ENCODE data around the gene TCOF1.
"Not testable (repeated sequence)": the region's sequence is repeated elsewhere in the genome, so short reads cannot be mapped to it uniquely, and the experiment has no call there.

TCOF1 gene

GRCh38 chr5:150411245-150411979 lies 53.9 kb downstream of the TCOF1 start:
- no peak for TF ChIP-seq CTCF (IDR thresholded peaks at IDR 0.05; ENCODE audit: low read depth, low read length, missing control alignments)
- no peak for DNase-seq (ENCODE audit: extremely low read depth, low read depth)
- no peak overlapping the region for H3K4me3 ChIP-seq (replicated peaks; ENCODE audit: low read depth, low read length)

DNA sequence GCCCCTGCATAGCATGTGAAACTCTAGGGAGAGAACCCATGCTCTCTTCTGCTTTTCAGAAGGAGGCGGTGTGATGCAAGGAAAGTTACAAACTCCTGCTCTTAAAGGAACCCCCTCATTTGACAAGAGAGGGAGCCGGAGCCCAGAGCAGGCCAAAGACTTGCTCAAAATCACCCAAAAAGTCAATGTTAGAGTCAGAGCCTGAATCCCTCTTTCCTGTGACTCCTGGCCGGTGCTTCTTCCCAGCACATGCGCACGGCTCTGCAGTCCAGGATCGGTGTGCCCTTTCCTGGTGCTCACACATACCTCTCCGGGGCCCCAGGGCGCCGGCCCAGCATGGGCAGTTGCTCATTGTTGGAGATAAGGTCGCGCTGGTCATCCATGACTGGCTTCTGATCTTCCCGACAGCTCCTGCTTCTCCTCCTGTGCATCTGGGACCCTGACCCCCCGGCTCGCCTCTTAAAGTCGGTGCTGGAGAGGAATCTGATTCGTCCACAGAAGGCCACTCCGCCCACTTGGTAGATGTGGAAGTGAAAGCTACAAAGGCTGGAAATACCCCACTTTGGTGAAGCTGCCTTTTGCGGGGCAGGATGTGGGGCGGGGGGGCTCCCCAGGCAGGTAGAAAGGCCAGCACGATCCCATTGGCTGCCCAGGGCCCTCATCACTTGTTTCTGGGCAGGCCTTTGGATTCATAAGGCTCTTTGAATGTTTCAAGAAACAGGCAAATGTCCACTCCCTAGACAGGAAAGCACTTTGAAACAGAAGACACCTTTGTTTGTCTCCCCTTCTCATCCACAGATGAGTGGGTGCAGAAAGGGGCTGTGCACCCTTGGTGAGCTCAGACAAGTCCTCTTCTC lies 55.0 kb downstream of the TCOF1 start, which contains the start of gene CD74:
TSS of gene CD74 (minus strand) at position 592 of the 857 bp plus-strand sequence. CDS start at position 431, 161 bp downstream.
- no peak for DNase-seq (ENCODE audit: extremely low read depth, low read depth)
- no peak within 1 kb of the TSS for H3K4me3 ChIP-seq (replicated peaks; ENCODE audit: low read depth, low read length)
- no peak for TF ChIP-seq CTCF (IDR thresholded peaks at IDR 0.05; ENCODE audit: low read depth, low read length, missing control alignments)

DNA sequence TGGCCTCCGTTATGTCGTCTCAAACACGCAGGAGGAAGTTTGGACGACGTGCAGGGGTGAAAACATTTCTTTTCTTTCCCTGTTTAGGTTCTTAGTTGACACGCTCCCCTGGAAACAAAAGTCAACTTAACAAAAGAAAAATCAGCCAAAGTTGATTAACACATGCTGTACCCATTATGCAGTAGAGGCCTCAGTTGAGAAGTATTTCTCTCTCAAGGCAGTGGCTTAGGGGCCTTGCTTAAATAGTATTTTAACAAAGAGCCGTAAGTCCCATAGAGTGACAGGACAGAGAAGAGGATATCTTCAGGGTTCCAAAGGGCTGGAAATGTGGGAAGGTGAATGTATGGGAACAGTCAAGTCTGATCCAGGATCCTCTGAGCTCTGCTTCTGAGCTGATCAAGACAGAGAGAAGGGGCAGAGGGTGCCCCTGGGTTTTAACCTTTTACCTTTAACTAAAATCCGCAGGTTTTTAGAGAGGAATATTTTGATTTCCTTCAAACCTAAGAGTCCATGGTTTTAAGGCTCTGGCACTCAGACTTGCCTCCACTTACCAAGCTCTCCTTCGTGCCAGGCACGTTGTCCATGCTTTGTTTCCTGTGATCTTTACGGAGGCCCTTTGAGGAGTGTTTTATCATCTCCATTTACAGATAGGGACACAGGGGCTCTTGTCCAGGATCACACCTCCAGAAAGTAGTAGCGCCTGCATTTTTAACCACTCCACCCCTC lies 55.8 kb downstream of the TCOF1 start:
- TF ChIP-seq CTCF (IDR thresholded peaks at IDR 0.05; ENCODE audit: low read depth, low read length, missing control alignments), result no peak
- H3K4me3 ChIP-seq (replicated peaks; ENCODE audit: low read depth, low read length), result no peak overlapping the region
- DNase-seq (ENCODE audit: extremely low read depth, low read depth), result no peak

GRCh38 chr5:150413902-150414790 lies 56.6 kb downstream of the TCOF1 start:
- not testable (repeated sequence) for DNase-seq (ENCODE audit: extremely low read depth, low read depth); H3K4me3 ChIP-seq (replicated peaks; ENCODE audit: low read depth, low read length)

GRCh38 chr5:150419630-150420270 lies 62.3 kb downstream of the TCOF1 start:
- TF ChIP-seq CTCF (IDR thresholded peaks at IDR 0.05; ENCODE audit: low read depth, low read length, missing control alignments), result no peak
- no peak for DNase-seq (ENCODE audit: extremely low read depth, low read depth)
- no peak overlapping the region for H3K4me3 ChIP-seq (replicated peaks; ENCODE audit: low read depth, low read length)

DNA sequence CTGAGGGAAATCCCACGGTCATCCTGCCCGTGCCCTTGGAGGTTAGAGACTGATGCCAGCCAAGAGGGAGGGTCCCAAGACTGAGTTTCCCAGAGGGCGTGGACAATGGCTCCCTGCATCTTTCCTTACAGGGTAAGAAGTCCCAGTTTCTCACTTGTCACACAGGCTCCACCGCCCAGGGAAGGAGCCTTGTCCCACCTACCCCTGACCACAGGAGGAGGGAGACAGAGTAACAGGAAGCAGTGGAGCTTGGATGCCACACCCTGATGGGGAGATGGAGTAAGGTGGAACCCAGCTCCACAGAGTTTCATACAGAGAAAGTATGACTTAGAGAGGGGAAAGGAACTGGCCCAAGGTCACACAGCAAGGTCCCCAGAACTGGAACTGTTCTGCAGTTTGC lies 64.6 kb downstream of the TCOF1 start:
- no peak overlapping the region for H3K4me3 ChIP-seq (replicated peaks; ENCODE audit: low read depth, low read length)
- DNase-seq (ENCODE audit: extremely low read depth, low read depth), result no peak
- TF ChIP-seq CTCF (IDR thresholded peaks at IDR 0.05; ENCODE audit: low read depth, low read length, missing control alignments), result no peak
